PFSK-1 (cell line): ENCODE measurements around the gene MAML2.

Source experiments
- POLR2AphosphoS5 ChIP-seq: IDR thresholded peaks from 2 replicates; pipeline ENCODE4 v1.6.1; 2012; ENCODE audit warnings: low read depth, mild to moderate bottlenecking, control low read depth, low read length, moderate library complexity
- TAF1 ChIP-seq: IDR thresholded peaks from 2 replicates; pipeline ENCODE4 v1.6.1; 2012; ENCODE audit warnings: low read length, control low read depth, borderline replicate concordance; ENCODE audit not compliant: insufficient read depth

DNA sequence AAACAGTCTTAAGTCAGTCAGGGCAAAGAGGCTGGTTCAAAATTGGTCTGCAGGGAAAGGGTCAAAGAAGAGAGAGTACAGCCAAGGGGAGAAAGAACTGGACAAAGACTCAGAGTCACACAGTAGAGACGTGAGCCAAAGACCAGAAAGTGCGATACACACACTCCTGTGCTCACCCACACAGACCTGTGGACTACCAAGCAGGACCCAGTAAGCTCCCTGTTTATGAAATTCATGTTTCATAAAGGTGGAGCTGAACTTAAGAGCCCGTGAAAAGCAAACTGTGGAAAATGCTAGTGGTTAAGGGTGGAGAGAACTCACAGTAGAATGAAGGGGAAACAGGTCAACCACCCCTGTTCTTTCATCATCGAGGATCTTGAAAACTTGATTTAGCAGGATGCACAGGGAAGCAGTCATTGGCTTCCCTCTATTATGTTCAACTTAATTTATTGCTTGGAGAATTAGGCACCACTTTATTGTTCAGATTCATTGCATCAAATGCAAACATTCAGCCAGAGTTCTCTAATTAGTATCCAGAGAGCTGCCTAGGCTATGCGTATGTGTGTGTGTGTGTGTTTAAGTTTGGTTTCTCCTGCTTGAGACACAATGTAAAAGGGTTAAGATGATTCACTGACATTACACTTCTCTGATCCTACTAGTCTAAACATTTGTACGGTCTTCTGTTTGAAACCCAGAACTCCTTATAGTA, 258.2 kb downstream of the MAML2 start:
- TF ChIP-seq TAF1 (no peak), POLR2AphosphoS5 (no peak)
